ENCODE measurements around the gene CLASRP.
A peak's percentile ranks its signal among the peaks of the same experiment; 100 is the strongest.

DNA sequence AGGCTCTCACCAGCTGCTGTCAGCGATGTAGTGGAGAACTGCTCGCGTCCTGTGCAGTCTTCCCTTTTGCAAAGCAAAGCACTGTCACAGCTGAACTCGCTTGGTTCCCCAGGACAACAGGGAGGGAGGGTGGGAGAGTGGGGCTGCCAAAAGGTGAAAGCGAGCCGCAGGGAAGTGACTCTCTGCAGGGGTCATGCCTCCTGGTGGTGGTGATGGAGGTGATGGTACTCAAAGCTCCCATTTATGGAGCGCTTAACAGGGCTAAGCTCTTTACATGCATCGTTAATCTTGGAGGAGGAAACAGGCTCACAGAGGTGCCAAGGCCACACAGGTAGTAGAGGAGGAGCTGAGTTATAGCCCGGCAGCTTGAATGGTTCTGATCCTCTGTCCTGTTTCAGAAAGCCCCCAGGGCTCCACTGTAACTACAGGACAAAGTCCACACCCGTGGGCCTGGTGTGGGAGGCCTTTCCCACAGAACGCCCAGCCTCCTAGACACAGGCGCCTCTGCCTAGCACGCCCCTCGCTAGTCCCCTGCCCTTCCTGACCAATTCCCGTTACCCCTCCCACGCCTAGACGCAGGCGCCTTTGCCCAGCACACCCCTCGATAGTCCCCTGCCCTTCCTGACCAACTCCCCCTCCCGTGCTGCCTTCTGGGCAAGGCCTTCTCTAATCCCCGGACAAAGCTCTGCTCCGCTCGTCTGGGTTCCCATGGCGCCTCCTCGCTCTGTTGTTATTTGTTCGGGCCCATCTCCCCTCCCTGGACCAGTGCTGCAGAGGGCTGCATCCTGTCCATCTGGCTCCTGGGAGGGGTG is 64.9 kb downstream of the CLASRP start:
- TF ChIP-seq, protein P1, sequence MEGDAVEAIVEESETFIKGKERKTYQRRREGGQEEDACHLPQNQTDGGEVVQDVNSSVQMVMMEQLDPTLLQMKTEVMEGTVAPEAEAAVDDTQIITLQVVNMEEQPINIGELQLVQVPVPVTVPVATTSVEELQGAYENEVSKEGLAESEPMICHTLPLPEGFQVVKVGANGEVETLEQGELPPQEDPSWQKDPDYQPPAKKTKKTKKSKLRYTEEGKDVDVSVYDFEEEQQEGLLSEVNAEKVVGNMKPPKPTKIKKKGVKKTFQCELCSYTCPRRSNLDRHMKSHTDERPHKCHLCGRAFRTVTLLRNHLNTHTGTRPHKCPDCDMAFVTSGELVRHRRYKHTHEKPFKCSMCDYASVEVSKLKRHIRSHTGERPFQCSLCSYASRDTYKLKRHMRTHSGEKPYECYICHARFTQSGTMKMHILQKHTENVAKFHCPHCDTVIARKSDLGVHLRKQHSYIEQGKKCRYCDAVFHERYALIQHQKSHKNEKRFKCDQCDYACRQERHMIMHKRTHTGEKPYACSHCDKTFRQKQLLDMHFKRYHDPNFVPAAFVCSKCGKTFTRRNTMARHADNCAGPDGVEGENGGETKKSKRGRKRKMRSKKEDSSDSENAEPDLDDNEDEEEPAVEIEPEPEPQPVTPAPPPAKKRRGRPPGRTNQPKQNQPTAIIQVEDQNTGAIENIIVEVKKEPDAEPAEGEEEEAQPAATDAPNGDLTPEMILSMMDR (conservative IDR thresholded peaks at IDR 0.05 in 1 of 2, IDR thresholded peaks at IDR 0.05 in 1 of 2; ENCODE audit: low read depth in 1 of 2, low read length in 2 of 2), result peak in 1 of 2 donors; percentile 2
- TF ChIP-seq EZH2 (IDR thresholded peaks at IDR 0.05; ENCODE audit: low read length, missing control alignments), result no peak
